HG03175 (cell line): ENCODE data around the gene SNRNP25.

Experiments used
- ATAC-seq: cut with Tn5 transposase; IDR thresholded peaks from one replicate; pipeline ENCODE4 v1.9.1; 2021; ENCODE audit warnings: mild to moderate bottlenecking, moderate library complexity; ENCODE audit not compliant: unreplicated experiment

The SNRNP25 gene

DNA sequence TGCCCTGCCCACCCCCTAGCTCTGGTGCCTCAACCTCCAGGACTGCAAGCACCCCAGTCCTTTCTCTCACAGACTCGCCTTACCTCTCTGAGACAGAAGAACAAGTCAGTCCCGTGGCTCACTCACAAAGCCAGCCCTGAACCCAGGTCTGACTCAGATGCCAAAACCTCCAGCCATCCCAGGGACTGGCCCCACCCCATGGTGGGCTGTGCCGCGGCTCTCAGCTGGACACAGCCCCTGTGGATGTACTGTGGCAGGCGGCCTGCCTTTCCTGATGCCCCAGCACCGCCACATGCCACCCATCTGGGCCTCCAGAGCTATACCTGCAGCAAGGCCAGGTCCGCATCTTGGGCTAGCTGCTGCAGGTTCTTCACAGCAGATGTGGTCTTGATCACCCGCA is 44.2 kb downstream of the SNRNP25 start:
- ATAC-seq, result no peak

DNA sequence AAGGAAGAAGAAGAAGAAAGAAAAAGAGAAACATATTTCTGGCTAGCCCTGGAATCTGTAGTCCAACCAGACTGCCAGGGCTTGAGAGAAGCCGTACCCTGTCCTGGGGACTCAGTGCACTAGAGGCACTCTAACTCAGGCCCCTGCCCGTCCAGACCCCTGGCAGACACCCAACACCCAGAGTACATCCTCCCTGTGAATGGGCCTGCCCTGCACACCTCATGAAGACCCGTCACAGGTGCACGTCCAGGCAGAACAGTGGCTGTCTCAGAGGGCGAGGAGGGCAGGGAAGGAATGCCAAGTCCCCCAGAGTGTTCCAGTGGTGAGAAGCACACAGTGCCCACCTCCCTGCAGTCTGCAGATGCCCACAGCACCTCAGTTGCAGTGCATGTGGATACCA is 47.4 kb downstream of the SNRNP25 start:
- no peak for ATAC-seq

DNA sequence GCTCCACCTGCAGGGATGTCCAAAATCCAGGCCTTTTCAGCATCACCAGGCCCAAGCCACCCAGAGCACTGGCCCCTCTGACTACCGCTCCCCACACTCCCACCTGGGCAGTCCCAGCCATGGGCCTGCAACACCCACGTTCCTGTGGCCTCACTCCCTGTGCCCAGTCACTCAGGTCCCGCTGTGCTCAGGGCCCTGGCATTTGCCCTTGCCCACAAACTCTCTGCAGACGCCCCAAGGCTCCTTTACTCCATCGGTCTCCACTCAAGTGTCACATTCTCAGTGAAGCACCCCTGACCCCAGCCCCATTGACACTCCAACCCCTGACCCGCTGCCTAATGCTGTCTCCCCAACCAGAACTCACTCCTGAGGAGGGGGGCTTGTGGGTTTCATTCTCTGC is 48.0 kb downstream of the SNRNP25 start:
- no peak for ATAC-seq

DNA sequence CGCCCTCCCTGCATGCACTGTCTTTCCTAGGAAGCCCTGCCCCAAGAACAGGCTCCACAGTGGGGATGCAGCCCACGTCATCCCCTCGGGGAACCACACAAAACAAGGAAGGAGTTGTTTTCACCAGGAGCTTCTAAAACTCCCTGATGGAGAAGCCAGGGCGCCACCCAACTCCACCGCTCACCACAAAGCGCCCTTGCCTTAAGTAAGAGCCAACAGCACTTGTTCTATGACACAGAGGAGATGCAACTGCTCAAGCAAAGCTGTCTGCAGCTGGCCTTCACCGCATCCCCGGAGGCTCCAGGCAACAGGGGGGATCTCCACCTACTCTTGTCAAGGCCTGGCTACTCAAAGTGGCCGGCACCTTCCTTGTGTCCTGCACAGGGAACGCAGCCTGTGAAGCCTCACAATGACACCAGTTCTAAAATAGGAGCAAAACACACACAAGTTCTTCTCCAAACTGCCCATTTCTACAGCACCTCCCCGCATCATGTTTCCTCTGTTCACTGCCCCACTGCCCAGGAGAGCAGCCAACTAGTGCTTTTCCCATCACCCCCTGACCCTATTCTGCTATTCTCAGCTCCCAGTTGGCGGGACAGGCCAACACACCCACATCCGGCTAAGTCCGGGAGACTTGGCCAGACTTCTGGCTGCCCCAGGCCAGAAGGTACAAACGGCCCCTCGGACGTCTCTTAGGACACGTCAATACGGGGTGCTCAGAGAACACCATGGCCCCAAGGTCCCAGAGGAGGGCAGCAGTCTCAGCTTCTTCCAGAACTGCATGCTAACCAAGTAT is 48.6 kb downstream of the SNRNP25 start:
- ATAC-seq, result no peak

DNA sequence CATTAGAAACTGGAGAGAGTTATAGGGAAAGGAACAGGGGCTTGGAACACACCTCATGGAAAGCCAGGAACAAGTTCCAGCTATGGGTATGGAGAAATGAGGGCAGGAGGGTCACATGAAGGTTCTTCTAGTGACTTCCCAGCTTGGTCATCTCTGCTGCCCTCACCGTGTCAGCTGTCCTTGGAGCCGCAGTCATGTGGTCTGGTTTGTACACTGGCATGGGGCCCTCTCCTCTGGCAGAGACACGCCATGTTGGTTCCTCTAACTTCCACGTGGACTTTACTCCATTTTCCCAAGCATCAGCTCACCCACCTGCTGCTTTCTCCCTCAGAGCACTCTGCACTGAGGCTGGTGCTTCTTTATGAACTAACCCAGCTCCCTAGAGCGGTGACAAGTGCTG is 50.7 kb downstream of the SNRNP25 start:
- no peak for ATAC-seq

DNA sequence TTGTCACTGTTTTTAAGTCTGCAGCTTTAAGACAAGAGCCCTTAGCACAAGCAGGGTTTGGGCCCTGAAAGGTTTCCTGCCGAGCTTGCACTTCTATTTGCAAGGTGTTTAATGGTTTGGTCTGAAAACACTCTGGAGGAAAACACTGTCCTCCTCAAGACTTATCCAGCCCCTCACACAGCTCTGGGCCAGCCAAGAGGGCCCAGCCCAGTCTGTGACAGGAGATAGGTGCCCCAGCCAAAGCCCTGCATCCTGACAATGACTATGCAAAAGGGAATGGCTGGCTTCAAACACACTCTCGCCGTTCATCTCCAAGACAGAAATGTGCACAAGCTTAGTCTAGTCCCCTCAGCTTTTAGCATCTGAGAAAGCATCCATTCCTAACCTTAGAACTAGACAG is 51.3 kb downstream of the SNRNP25 start:
- no peak for ATAC-seq

DNA sequence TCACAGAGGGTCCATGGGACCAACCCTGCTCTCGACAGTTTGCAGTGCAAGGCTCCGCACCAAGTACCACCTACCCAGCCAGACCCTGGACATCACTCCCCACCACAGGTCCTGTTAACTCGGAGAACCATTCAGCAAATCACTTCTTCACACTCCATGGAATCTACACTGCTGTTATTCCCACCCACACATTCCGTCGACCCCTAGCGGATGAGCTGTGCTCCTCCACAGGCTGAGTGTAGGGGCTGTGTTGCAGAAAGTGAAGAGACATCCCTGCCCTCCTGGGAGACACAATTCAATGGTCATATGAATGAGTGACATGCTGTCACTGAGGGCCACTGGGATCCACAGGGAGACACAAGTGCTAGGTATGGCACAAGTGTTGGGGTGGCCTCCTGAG is 51.9 kb downstream of the SNRNP25 start:
- no peak for ATAC-seq

DNA sequence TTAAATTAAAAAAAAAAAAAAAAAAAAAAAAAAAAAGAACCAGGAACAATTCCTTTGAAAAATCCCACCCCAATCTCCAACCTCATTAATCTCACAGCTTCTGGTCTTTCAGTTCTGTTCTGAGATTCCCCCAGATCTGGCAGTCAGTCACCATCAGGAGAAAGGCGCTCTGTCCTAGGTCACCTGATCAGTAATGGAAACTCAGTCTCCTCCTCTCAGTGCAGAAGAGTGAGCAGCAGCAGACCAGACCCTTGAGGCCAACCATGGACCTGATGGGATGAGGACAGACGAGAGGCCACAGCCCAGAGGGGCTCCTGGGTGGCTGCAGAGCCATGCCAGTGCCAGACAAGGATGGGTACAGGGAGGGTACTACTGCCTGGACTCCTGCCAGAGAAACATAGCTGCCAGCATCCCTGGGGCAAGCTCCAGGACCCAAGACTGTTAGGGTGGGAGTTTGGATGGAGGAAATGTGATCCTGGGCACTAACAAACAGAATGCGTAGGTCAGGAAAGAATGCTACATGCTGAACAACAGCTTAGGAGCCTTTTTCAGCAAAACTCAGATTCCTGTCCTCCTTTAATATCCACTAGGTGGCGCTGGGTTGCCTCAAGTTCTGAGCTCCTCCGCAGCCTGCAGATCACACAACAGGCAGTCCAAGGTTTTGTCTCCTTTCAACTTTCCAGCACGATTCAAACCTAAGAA is 53.1 kb downstream of the SNRNP25 start:
- ATAC-seq, result no peak
